H1 (cell line): Measurements from ENCODE around the gene FAR1. TPM values are rescaled to one million over a fixed set of nuclear protein-coding genes. Genes with fewer than 3 reads are reported as not detected.

Experiments used
- CTCF ChIA-PET: fragments of 300-600 bp; sonication (Branson Sonifier 250); formaldehyde crosslinking; loops from one replicate; lab custom pipeline; 2021; ENCODE audit not compliant: partially characterized antibody; lab: Charles Lee
- POLR2A ChIA-PET: fragments of 300-600 bp; sonication (Branson Sonifier 250); formaldehyde crosslinking; loops from one replicate; lab custom pipeline; 2021; ENCODE audit warnings: inconsistent platforms; ENCODE audit not compliant: partially characterized antibody; lab: Charles Lee
- DNase-seq, 2 experiments: peaks; one replicate each; pipeline versions ENCODE4 v3.0.0 to v3.0.0-alpha.2; 2010 to 2022; ENCODE audit warnings: low spot score in 2 of 2, low read depth in 1 of 2, mixed read lengths in 1 of 2
- FAIRE-seq: peaks from 2 replicates; lab custom pipeline; 2011; peaks lifted over from hg19 to GRCh38; lab: Jason Lieb, UNC
- H2AFZ ChIP-seq: 2 replicates; pipeline ENCODE4 v1.8.1; 2012; ENCODE audit warnings: low read length, inconsistent platforms
- H2AK5ac ChIP-seq: 2 replicates; pipeline ENCODE4 v1.6.1; 2013; ENCODE audit warnings: low read depth, low read length
- H2BK120ac ChIP-seq: replicated peaks from 2 replicates; pipeline ENCODE3; 2013; ENCODE audit warnings: low read depth, low read length, inconsistent platforms
- H2BK12ac ChIP-seq: 2 replicates; pipeline ENCODE4 v1.6.1; 2013; ENCODE audit warnings: low read depth, low read length
- H2BK15ac ChIP-seq: 2 replicates; pipeline ENCODE4 v1.6.1; 2013; ENCODE audit warnings: low read length
- H2BK20ac ChIP-seq: 2 replicates; pipeline ENCODE4 v1.6.1; 2013; ENCODE audit warnings: low read length
- H2BK5ac ChIP-seq: 2 replicates; pipeline ENCODE4 v1.6.1; 2013; ENCODE audit warnings: low read depth, low read length
- H3K14ac ChIP-seq: 2 replicates; pipeline ENCODE4 v1.6.1; 2013; ENCODE audit warnings: inconsistent platforms; ENCODE audit not compliant: insufficient read length
- H3K18ac ChIP-seq: 2 replicates; pipeline ENCODE4 v1.6.1; 2013; ENCODE audit warnings: low read length; ENCODE audit errors: extremely low read depth
- H3K23ac ChIP-seq: 2 replicates; pipeline ENCODE4 v1.6.1; 2013; ENCODE audit warnings: inconsistent platforms; ENCODE audit not compliant: insufficient read length
- H3K23me2 ChIP-seq: 2 replicates; pipeline ENCODE4 v1.6.1; 2013; ENCODE audit warnings: low read depth, low read length
- H3K27ac ChIP-seq: 2 replicates; pipeline ENCODE4 v1.6.1; 2011; ENCODE audit warnings: low read depth, low read length, inconsistent platforms
- H3K27me3 ChIP-seq, 4 experiments: replicated peaks in 1 of 4; 1 replicate in 1 of 4; 2 replicates in 3 of 4; pipeline versions ENCODE4 v1.6.1 to v1.8.1; 2011 to 2013; ENCODE audit warnings: low read length in 3 of 4, mild to moderate bottlenecking in 3 of 4, inconsistent platforms in 2 of 4, mixed read lengths in 2 of 4, moderate library complexity in 1 of 4; ENCODE audit not compliant: control insufficient read depth in 3 of 4, insufficient read depth in 3 of 4; ENCODE audit errors: extremely low read depth in 1 of 4
- H3K36me3 ChIP-seq, 4 experiments: 2 replicates each; pipeline versions ENCODE4 v1.6.1 to v1.8.1; 2011 to 2013; ENCODE audit warnings: mild to moderate bottlenecking in 4 of 4, low read length in 3 of 4, moderate library complexity in 2 of 4, control low read depth in 1 of 4, inconsistent platforms in 1 of 4; ENCODE audit not compliant: insufficient read depth in 4 of 4, control insufficient read depth in 2 of 4
- H3K4ac ChIP-seq: replicated peaks from 2 replicates; pipeline ENCODE3; 2013; ENCODE audit warnings: low read length, low read depth, mixed read lengths, inconsistent platforms; ENCODE audit not compliant: insufficient read length
- H3K4me1 ChIP-seq, 4 experiments: replicated peaks in 1 of 4; 1 replicate in 1 of 4; 2 replicates in 3 of 4; pipeline versions ENCODE4 v1.6.1 to v1.8.1; 2011 to 2013; ENCODE audit warnings: low read length in 3 of 4, inconsistent platforms in 2 of 4, mixed read lengths in 1 of 4; ENCODE audit not compliant: insufficient read depth in 4 of 4, control insufficient read depth in 3 of 4
- H3K4me2 ChIP-seq, 2 experiments: 2 replicates each; pipeline versions ENCODE4 v1.6.1 to v1.8.1; 2011 to 2013; ENCODE audit warnings: low read depth in 2 of 2, low read length in 2 of 2, control low read depth in 1 of 2, inconsistent platforms in 1 of 2, mild to moderate bottlenecking in 1 of 2; ENCODE audit not compliant: insufficient read depth in 1 of 2
- H3K4me3 ChIP-seq, 4 experiments: fragments of 200-600, 300-600 bp in 1 of 4; sonication (generic), shearing (Covaris generic), sonication (Bioruptor Twin) in 1 of 4; 2 replicates each; pipeline versions ENCODE4 v1.5.1 to v1.8.1; 2011 to 2016; ENCODE audit warnings: low read length in 4 of 4, low read depth in 3 of 4, control low read depth in 2 of 4, inconsistent platforms in 2 of 4, mild to moderate bottlenecking in 2 of 4, mixed read lengths in 1 of 4, moderate library complexity in 1 of 4; ENCODE audit not compliant: insufficient read depth in 2 of 4; ENCODE audit errors: extremely low read depth in 1 of 4
- H3K56ac ChIP-seq: replicated peaks from 2 replicates; pipeline ENCODE3; 2013; ENCODE audit warnings: low read depth, mild to moderate bottlenecking, mixed read lengths, low read length, inconsistent platforms; ENCODE audit not compliant: insufficient read length
- H3K79me1 ChIP-seq: 2 replicates; pipeline ENCODE4 v1.6.1; 2013; ENCODE audit warnings: low read depth, low read length, control low read depth
- H3K79me2 ChIP-seq, 2 experiments: 2 replicates each; pipeline versions ENCODE4 v1.6.1 to v1.8.1; 2012 to 2013; ENCODE audit warnings: low read length in 2 of 2, mild to moderate bottlenecking in 2 of 2, inconsistent platforms in 1 of 2; ENCODE audit not compliant: insufficient read depth in 2 of 2, control insufficient read depth in 1 of 2
- H3K9ac ChIP-seq, 4 experiments: replicated peaks in 1 of 4; 1 replicate in 1 of 4; 2 replicates in 3 of 4; pipeline versions ENCODE4 v1.6.1 to v1.8.1; 2011 to 2013; ENCODE audit warnings: low read depth in 3 of 4, low read length in 3 of 4, control low read depth in 2 of 4, mild to moderate bottlenecking in 2 of 4, moderate library complexity in 2 of 4, inconsistent platforms in 1 of 4; ENCODE audit errors: extremely low read depth in 1 of 4
- H3K9me3 ChIP-seq, 2 experiments: 2 replicates each; pipeline versions ENCODE4 v1.6.1 to v1.8.1; 2012 to 2013; ENCODE audit warnings: mild to moderate bottlenecking in 2 of 2, moderate library complexity in 2 of 2, control low read depth in 1 of 2, inconsistent platforms in 1 of 2, low read depth in 1 of 2, low read length in 1 of 2, mixed read lengths in 1 of 2; ENCODE audit not compliant: insufficient read depth in 2 of 2
- H4K20me1 ChIP-seq, 2 experiments: replicated peaks in 1 of 2; 2 replicates each; pipeline versions ENCODE3 to v1.8.1; 2011 to 2013; ENCODE audit warnings: inconsistent platforms in 2 of 2, low read length in 2 of 2, mild to moderate bottlenecking in 1 of 2; ENCODE audit not compliant: insufficient read depth in 2 of 2, control insufficient read depth in 1 of 2
- H4K5ac ChIP-seq: 2 replicates; pipeline ENCODE4 v1.6.1; 2013; ENCODE audit warnings: low read length, low read depth, mixed read lengths, inconsistent platforms; ENCODE audit not compliant: insufficient read length
- H4K8ac ChIP-seq: 2 replicates; pipeline ENCODE4 v1.8.0; 2013; ENCODE audit warnings: mild to moderate bottlenecking, moderate library complexity, low read length, inconsistent platforms; ENCODE audit not compliant: insufficient read depth; ENCODE audit errors: extremely low read depth
- H4K91ac ChIP-seq: replicated peaks from 2 replicates; pipeline ENCODE3; 2013; ENCODE audit warnings: low read length, mixed read lengths, inconsistent platforms; ENCODE audit not compliant: insufficient read length
- BCL11A ChIP-seq, 2 experiments: IDR thresholded peaks; one replicate each; pipeline ENCODE4 v1.6.1; 2011; ENCODE audit warnings: low read depth in 2 of 2, low read length in 2 of 2, mild to moderate bottlenecking in 2 of 2
- CHD2 ChIP-seq: IDR thresholded peaks from 2 replicates; pipeline ENCODE4 v1.6.1; 2012; ENCODE audit warnings: low read length, improper control_type of control experiment
- CREB1 ChIP-seq: IDR thresholded peaks from 2 replicates; pipeline ENCODE4 v1.6.1; 2012; ENCODE audit warnings: inconsistent platforms
- EP300 ChIP-seq, 2 experiments: IDR thresholded peaks; 1 replicate in 1 of 2; 2 replicates in 1 of 2; pipeline ENCODE4 v1.6.1; 2011 to 2012; ENCODE audit warnings: low read depth in 2 of 2, low read length in 2 of 2, mild to moderate bottlenecking in 2 of 2, borderline replicate concordance in 1 of 2, inconsistent platforms in 1 of 2, moderate library complexity in 1 of 2
- FOSL1 ChIP-seq: IDR thresholded peaks from 2 replicates; pipeline ENCODE4 v1.6.1; 2011; ENCODE audit warnings: mild to moderate bottlenecking, low read depth, low read length, moderate library complexity; ENCODE audit not compliant: insufficient read depth
- HDAC6 ChIP-seq: IDR thresholded peaks from one replicate; pipeline ENCODE4 v1.7.1; 2012; ENCODE audit warnings: low read depth, mild to moderate bottlenecking, inconsistent platforms, low read length, moderate library complexity
- NRF1 ChIP-seq: IDR thresholded peaks from 2 replicates; pipeline ENCODE4 v1.6.1; 2011; ENCODE audit warnings: mild to moderate bottlenecking, low read depth, low read length, improper control_type of control experiment
- RAD21 ChIP-seq, 2 experiments: IDR thresholded peaks in 1 of 2; conservative IDR thresholded peaks in 1 of 2; 2 replicates each; pipeline ENCODE4 v1.6.1; 2011; ENCODE audit warnings: low read depth in 2 of 2, low read length in 2 of 2, improper control_type of control experiment in 1 of 2, inconsistent platforms in 1 of 2, mild to moderate bottlenecking in 1 of 2, moderate library complexity in 1 of 2
- SP1 ChIP-seq: IDR thresholded peaks from 2 replicates; pipeline ENCODE4 v1.6.1; 2011; ENCODE audit warnings: low read depth, low read length
- SRF ChIP-seq: IDR thresholded peaks from 2 replicates; pipeline ENCODE4 v1.6.1; 2011; ENCODE audit warnings: mild to moderate bottlenecking, low read depth, low read length, moderate library complexity
- SUZ12 ChIP-seq: fragments of 200-600 bp; sonication (generic); IDR thresholded peaks from 2 replicates; pipeline ENCODE4 v1.6.1; 2012; ENCODE audit warnings: mild to moderate bottlenecking, inconsistent platforms, low read length, moderate library complexity, mixed read lengths
- polyA plus RNA-seq, 7 experiments: library from polyadenylated mRNA; depleted of rRNA in 3 of 7; stranded (reverse) in 5 of 7; unstranded in 2 of 7; fragments of >200 nt in 5 of 7; fragments of 200-250 nt in 2 of 7; gene quantifications; 1 replicate in 5 of 7; 2 replicates in 1 of 7; 4 replicates in 1 of 7; pipeline versions ENCODE4 v1.2.1 to v1.2.3, GENCODE V29; 2011 to 2013; ENCODE audit warnings: missing spikeins in 2 of 7, mixed read lengths in 2 of 7
- total RNA-seq: library from RNA; stranded (reverse); fragmentation: NEBNext Ultra II Directional; extraction: Animal tissue kit (Norgen Biotek cat#: 25700); gene quantifications from 2 replicates; pipeline ENCODE4 v1.2.1, GENCODE V29; 2021

Gene FAR1
- total and polyA plus RNA-seq, 2 of the 8 experiments (the other 6 are each of a cell fraction or from before 2014, with no cell fraction given), result 29.7 to 68.5 TPM

DNA sequence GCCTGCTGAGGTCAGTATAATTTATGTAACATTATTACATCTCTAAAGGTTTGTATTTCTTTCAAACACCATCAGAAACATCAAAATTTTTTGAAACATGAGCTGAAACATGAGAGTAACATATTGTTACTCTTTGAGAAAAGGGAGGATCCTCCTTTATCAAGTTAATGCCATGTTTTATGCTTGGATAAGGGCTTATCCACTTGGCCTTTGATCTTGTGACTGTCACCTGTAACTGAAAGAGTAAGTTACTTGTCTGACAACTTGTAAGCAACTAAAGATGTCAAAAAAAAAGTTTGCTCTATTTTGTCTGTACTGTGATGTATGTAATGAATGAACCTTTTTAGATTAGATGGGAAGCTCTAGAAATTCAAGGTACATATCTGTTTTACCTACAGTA, 59.6 kb downstream of the FAR1 start:
- FAIRE-seq, result no peak

More for the DNA sequence above, 59.6 kb downstream of the FAR1 start:
- Histone ChIP-seq H3K79me1 (no peaks in the 10 kb centered on the region), H2BK5ac (no peak overlapping the region), H3K23me2 (no peaks in the 10 kb centered on the region), H2AK5ac (no peak overlapping the region), H3K23ac (no peak overlapping the region), H2AFZ (no peak overlapping the region), H3K9ac (no peak overlapping the region), H4K8ac (no peak overlapping the region), H4K20me1 (no peaks in the 10 kb centered on the region), H3K4me1 (no peaks in the 10 kb centered on the region), H4K91ac (no peak overlapping the region), H3K4ac (no peak overlapping the region), H3K79me2 (no peaks in the 10 kb centered on the region), H3K27me3 (no peaks in the 10 kb centered on the region), H2BK120ac (no peak overlapping the region), H4K5ac (no peak overlapping the region), H3K27ac (no peak overlapping the region), H3K4me2 (no peak overlapping the region), H2BK12ac (no peak overlapping the region), H3K18ac (no peak overlapping the region), H3K14ac (no peak overlapping the region), H3K56ac (no peak overlapping the region), H2BK20ac (no peak overlapping the region), H3K9me3 (no peaks in the 10 kb centered on the region), H3K4me3 (no peak overlapping the region), H2BK15ac (no peak overlapping the region), H3K36me3 (peaks cover 2 to 44% (median 12%) of the 10 kb centered on the region in 4 experiments; a peak in 7 of 8 replicates)
- ChIA-PET POLR2A (no interaction called here), CTCF (interaction anchor here (0.5 kb wide), 1 partner anchor 737 kb away, joined by 3 read pairs; no protein-coding TSS in a partner anchor)
- TF ChIP-seq SP1, result no peak
- no peak for TF ChIP-seq CHD2
- no peak for TF ChIP-seq NRF1
- TF ChIP-seq SRF, result no peak
- TF ChIP-seq BCL11A (IDR thresholded peaks at IDR 0.05; ENCODE audit: low read depth in 2 of 2, low read length in 2 of 2), result no peak
- TF ChIP-seq RAD21 (IDR thresholded peaks at IDR 0.05 in 1 of 2, conservative IDR thresholded peaks at IDR 0.05 in 1 of 2; ENCODE audit: low read depth in 2 of 2, low read length in 2 of 2), result no peak
- TF ChIP-seq HDAC6, result no peak
- no peak for TF ChIP-seq SUZ12
- no peak for TF ChIP-seq EP300 (IDR thresholded peaks at IDR 0.05; ENCODE audit: borderline replicate concordance in 1 of 2, low read depth in 2 of 2, low read length in 2 of 2)
- no peak for TF ChIP-seq CREB1
- no peak for TF ChIP-seq FOSL1
- no peak for DNase-seq
